Karpas-422 (cell line): Measurements from ENCODE around the gene KCNQ5. TPM values are rescaled to one million over a fixed set of nuclear protein-coding genes. Genes with fewer than 3 reads are reported as not detected.
A peak's percentile ranks its signal among the peaks of the same experiment; 100 is the strongest.

ENCODE experiments used
- DNase-seq: peaks from one replicate; pipeline ENCODE4 v3.0.0-alpha.2; 2015
- H2AFZ ChIP-seq: fragments of 200-600 bp; sonication (generic); 2 replicates; pipeline ENCODE4 v1.6.1; 2014; ENCODE audit warnings: antibody characterized with exemption, low read length, mixed read lengths
- H3K27ac ChIP-seq: fragments of 200-600 bp; sonication (generic); 2 replicates; pipeline ENCODE4 v1.5.1; 2014; ENCODE audit warnings: mild to moderate bottlenecking, low read length, moderate library complexity
- H3K27me3 ChIP-seq: fragments of 200-600 bp; sonication (generic); 2 replicates; pipeline ENCODE4 v1.6.1; 2014; ENCODE audit warnings: low read length, mixed read lengths
- H3K36me3 ChIP-seq: fragments of 200-600 bp; sonication (generic); 2 replicates; pipeline ENCODE4 v1.6.1; 2014; ENCODE audit warnings: low read length, mixed read lengths; ENCODE audit not compliant: insufficient read depth
- H3K4me1 ChIP-seq: fragments of 200-600 bp; sonication (generic); 2 replicates; pipeline ENCODE4 v1.6.1; 2014; ENCODE audit warnings: mild to moderate bottlenecking, low read length, mixed read lengths
- H3K4me2 ChIP-seq: fragments of 200-600 bp; sonication (generic); 2 replicates; pipeline ENCODE4 v1.6.1; 2014; ENCODE audit warnings: low read length, low read depth, mild to moderate bottlenecking; ENCODE audit not compliant: poor library complexity, severe bottlenecking
- H3K4me3 ChIP-seq: fragments of 200-600 bp; sonication (generic); 2 replicates; pipeline ENCODE4 v1.5.1; 2014; ENCODE audit warnings: mild to moderate bottlenecking, antibody characterized with exemption, low read length, mixed read lengths
- H3K79me2 ChIP-seq: fragments of 200-600 bp; sonication (generic); 2 replicates; pipeline ENCODE4 v1.6.1; 2014; ENCODE audit warnings: mild to moderate bottlenecking, low read length, mixed read lengths
- H3K9ac ChIP-seq: fragments of 200-600 bp; sonication (generic); 2 replicates; pipeline ENCODE4 v1.6.0; 2014; ENCODE audit warnings: low read length
- H3K9me2 ChIP-seq: fragments of 200-600 bp; sonication (generic), shearing (Covaris generic); replicated peaks from 2 replicates; pipeline ENCODE4 v1.6.0; 2014; ENCODE audit warnings: mild to moderate bottlenecking, low read length, moderate library complexity; ENCODE audit not compliant: insufficient read depth
- H3K9me3 ChIP-seq: fragments of 300-700, 200-600 bp; sonication (generic); 2 replicates; pipeline ENCODE4 v1.6.1; 2014; ENCODE audit warnings: low read length, mixed read lengths
- H4K20me1 ChIP-seq: fragments of 200-600 bp; sonication (generic); 2 replicates; pipeline ENCODE4 v1.6.1; 2014; ENCODE audit warnings: mild to moderate bottlenecking, antibody characterized with exemption, low read length, low read depth; ENCODE audit not compliant: insufficient read depth
- total RNA-seq: library from RNA; depleted of rRNA; stranded (reverse); fragments of >200 nt; shearing (Covaris generic); gene quantifications from 2 replicates; pipeline ENCODE4 v1.2.3, GENCODE V29; 2014; ENCODE audit warnings: low replicate concordance

KCNQ5 gene
- total RNA-seq, 1 experiment from 2014 or later: 50.5 TPM

- no peak overlapping the region for H3K4me2 ChIP-seq
- DNase-seq: no peak
- H3K36me3 ChIP-seq: no peaks in the 10 kb centered on the region
- H3K27me3 ChIP-seq: no peaks in the 10 kb centered on the region
- no peak overlapping the region for H3K27ac ChIP-seq
- no peak overlapping the region for H3K9ac ChIP-seq
- H3K4me3 ChIP-seq: no peak overlapping the region
- no peaks in the 10 kb centered on the region for H3K9me3 ChIP-seq
- H3K9me2 ChIP-seq: no peaks in the 10 kb centered on the region
- H3K4me1 ChIP-seq: peaks cover 17% of the 10 kb centered on the region; the same call in 1 of the 2 replicates
- H2AFZ ChIP-seq: no peak overlapping the region
- no peaks in the 10 kb centered on the region for H4K20me1 ChIP-seq
- H3K79me2 ChIP-seq: peaks cover 90% of the 10 kb centered on the region
Measured at GRCh38 chr6:72952808-72953630, 331.2 kb downstream of the KCNQ5 start.

- H2AFZ ChIP-seq: no peak overlapping the region
- H3K27me3 ChIP-seq: no peaks in the 10 kb centered on the region
- no peak overlapping the region for H3K27ac ChIP-seq
- H4K20me1 ChIP-seq: no peaks in the 10 kb centered on the region
- H3K4me2 ChIP-seq: no peak overlapping the region
- H3K4me1 ChIP-seq: peaks cover 14% of the 10 kb centered on the region; the same call in 1 of the 2 replicates
- H3K36me3 ChIP-seq: no peaks in the 10 kb centered on the region
- peaks cover 92% of the 10 kb centered on the region for H3K79me2 ChIP-seq
- H3K9me3 ChIP-seq: no peaks in the 10 kb centered on the region
- H3K9me2 ChIP-seq: no peaks in the 10 kb centered on the region
- H3K4me3 ChIP-seq: no peak overlapping the region
- DNase-seq: peak; percentile 44
- H3K9ac ChIP-seq: no peak overlapping the region
Measured at GRCh38 chr6:72953971-72954381, 332.1 kb downstream of the KCNQ5 start.

- Histone ChIP-seq H3K27me3 (no peaks in the 10 kb centered on the region), H4K20me1 (no peaks in the 10 kb centered on the region), H3K79me2 (peaks cover 92% of the 10 kb centered on the region), H3K36me3 (no peaks in the 10 kb centered on the region), H3K4me2 (no peak overlapping the region), H3K27ac (no peak overlapping the region), H3K9me3 (no peaks in the 10 kb centered on the region), H3K9ac (no peak overlapping the region), H3K4me3 (no peak overlapping the region), H3K4me1 (peaks cover 11% of the 10 kb centered on the region; the same call in 1 of the 2 replicates), H2AFZ (no peak overlapping the region), H3K9me2 (no peaks in the 10 kb centered on the region)
- no peak for DNase-seq
Measured at GRCh38 chr6:72954716-72955115, 332.9 kb downstream of the KCNQ5 start.

- H3K9me2 ChIP-seq: no peaks in the 10 kb centered on the region
- no peak overlapping the region for H2AFZ ChIP-seq
- no peaks in the 10 kb centered on the region for H3K9me3 ChIP-seq
- no peak overlapping the region for H3K4me2 ChIP-seq
- H3K79me2 ChIP-seq: peaks cover 87% of the 10 kb centered on the region
- H3K36me3 ChIP-seq: no peaks in the 10 kb centered on the region
- no peak overlapping the region for H3K9ac ChIP-seq
- DNase-seq: no peak
- H4K20me1 ChIP-seq: no peaks in the 10 kb centered on the region
- H3K4me1 ChIP-seq: peaks cover 11% of the 10 kb centered on the region; the same call in 1 of the 2 replicates
- no peaks in the 10 kb centered on the region for H3K27me3 ChIP-seq
- H3K27ac ChIP-seq: no peak overlapping the region
- H3K4me3 ChIP-seq: no peak overlapping the region
Measured at GRCh38 chr6:72955666-72956065, 333.8 kb downstream of the KCNQ5 start.

- Histone ChIP-seq H3K9ac (no peak overlapping the region), H3K79me2 (peaks cover 88% of the 10 kb centered on the region), H3K4me1 (peaks cover 11% of the 10 kb centered on the region; the same call in 1 of the 2 replicates), H3K36me3 (no peaks in the 10 kb centered on the region), H4K20me1 (no peaks in the 10 kb centered on the region), H3K27ac (no peak overlapping the region), H3K4me2 (no peak overlapping the region), H3K27me3 (no peaks in the 10 kb centered on the region), H3K9me2 (no peaks in the 10 kb centered on the region), H3K9me3 (no peaks in the 10 kb centered on the region), H2AFZ (no peak overlapping the region), H3K4me3 (no peak overlapping the region)
- DNase-seq: no peak
Measured at GRCh38 chr6:72956272-72956671, 334.4 kb downstream of the KCNQ5 start.

GRCh38 chr6:72959821-72960220, 338.0 kb downstream of the KCNQ5 start:
- H3K9me2 ChIP-seq: no peaks in the 10 kb centered on the region
- H4K20me1 ChIP-seq: no peaks in the 10 kb centered on the region
- no peak overlapping the region for H3K9ac ChIP-seq
- H3K79me2 ChIP-seq: peaks cover 76% of the 10 kb centered on the region
- H3K4me1 ChIP-seq: peaks cover 21% of the 10 kb centered on the region
- no peak for DNase-seq
- no peak overlapping the region for H3K4me2 ChIP-seq
- no peaks in the 10 kb centered on the region for H3K9me3 ChIP-seq
- no peak overlapping the region for H3K4me3 ChIP-seq
- H3K36me3 ChIP-seq: 0 out of 2 replicates have a peak, but pooled peaks cover 3% of the 10 kb centered on the region
- no peaks in the 10 kb centered on the region for H3K27me3 ChIP-seq
- H3K27ac ChIP-seq: no peak overlapping the region
- no peak overlapping the region for H2AFZ ChIP-seq

- no peak overlapping the region for H3K9ac ChIP-seq
- no peaks in the 10 kb centered on the region for H3K27me3 ChIP-seq
- no peak for DNase-seq
- no peak overlapping the region for H3K4me2 ChIP-seq
- H3K9me3 ChIP-seq: no peaks in the 10 kb centered on the region
- H3K79me2 ChIP-seq: peaks cover 65% of the 10 kb centered on the region
- 0 out of 2 replicates have a peak, but pooled peaks cover 3% of the 10 kb centered on the region for H3K36me3 ChIP-seq
- no peak overlapping the region for H3K4me3 ChIP-seq
- H3K27ac ChIP-seq: no peak overlapping the region
- H2AFZ ChIP-seq: no peak overlapping the region
- H3K9me2 ChIP-seq: no peaks in the 10 kb centered on the region
- peaks cover 10% of the 10 kb centered on the region for H3K4me1 ChIP-seq
- H4K20me1 ChIP-seq: no peaks in the 10 kb centered on the region
Measured at GRCh38 chr6:72963946-72964345, 342.1 kb downstream of the KCNQ5 start.

GRCh38 chr6:72966628-72967280, 344.9 kb downstream of the KCNQ5 start:
- Histone ChIP-seq H3K4me1 (peaks cover 10% of the 10 kb centered on the region), H2AFZ (no peak overlapping the region), H3K9me2 (no peaks in the 10 kb centered on the region), H3K4me3 (no peak overlapping the region), H3K9me3 (no peaks in the 10 kb centered on the region), H3K27ac (no peak overlapping the region), H3K4me2 (no peak overlapping the region), H4K20me1 (no peaks in the 10 kb centered on the region), H3K36me3 (0 out of 2 replicates have a peak, but pooled peaks cover 3% of the 10 kb centered on the region), H3K27me3 (no peaks in the 10 kb centered on the region), H3K79me2 (peaks cover 58% of the 10 kb centered on the region), H3K9ac (no peak overlapping the region)
- no peak for DNase-seq
